ENCODE results near the gene ADGRF3. TPM values are rescaled to one million over a fixed set of nuclear protein-coding genes. Genes with fewer than 3 reads are reported as not detected.

ADGRF3 gene
- total RNA-seq, 1 experiment from 2014 or later, result not detected

DNA sequence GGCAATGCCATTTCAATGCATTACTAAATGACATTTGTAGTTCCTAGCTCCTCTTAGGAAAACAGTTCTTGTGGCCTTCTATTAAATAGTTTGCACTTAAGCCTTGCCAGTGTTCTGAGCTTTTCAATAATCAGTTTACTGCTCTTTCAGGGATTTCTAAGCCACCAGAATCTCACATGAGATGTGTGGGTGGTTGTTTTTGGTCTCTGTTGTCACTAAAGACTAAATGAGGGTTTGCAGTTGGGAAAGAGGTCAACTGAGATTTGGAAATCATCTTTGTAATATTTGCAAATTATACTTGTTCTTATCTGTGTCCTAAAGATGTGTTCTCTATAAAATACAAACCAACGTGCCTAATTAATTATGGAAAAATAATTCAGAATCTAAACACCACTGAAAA, 56.6 kb downstream of the ADGRF3 start:
- DNase-seq (ENCODE audit: low read depth, low spot score) (no peak), ATAC-seq (no peak)
- Histone ChIP-seq H3K36me3 (ENCODE audit: control insufficient read depth, insufficient read depth, low read length) (0 out of 2 replicates have a peak, but pooled peaks cover 3% of the 10 kb centered on the region), H3K27ac (ENCODE audit: low read length) (no peak overlapping the region), H3K4me3 (ENCODE audit: low read depth in 2 of 2, low read length in 2 of 2) (no peak overlapping the region), H3K9me3 (ENCODE audit: control insufficient read depth, insufficient read depth, low read depth, low read length) (no peaks in the 10 kb centered on the region), H3K27me3 (ENCODE audit: control insufficient read depth, insufficient read depth, low read length) (no peaks in the 10 kb centered on the region), H3K4me1 (ENCODE audit: control insufficient read depth, insufficient read depth, low read length) (no peaks in the 10 kb centered on the region)
- ChIA-PET POLR2A (interaction anchor here (0.6 kb wide), 1 partner anchor 51 kb away, joined by 3 read pairs; no protein-coding TSS in a partner anchor), CTCF (no interaction called here)
- in situ Hi-C loops (cut with HindIII; ENCODE audit: low pct_unique_long_range_greater_than_20kb, low sequenced_read_pairs), result no loop called here
- intact Hi-C loops (cut with micrococcal nuclease; ENCODE audit: unreplicated experiment), result no loop called here
- BruUV-seq (replicated peaks), result TSS peak; percentile 58
- TF ChIP-seq, protein P1, sequence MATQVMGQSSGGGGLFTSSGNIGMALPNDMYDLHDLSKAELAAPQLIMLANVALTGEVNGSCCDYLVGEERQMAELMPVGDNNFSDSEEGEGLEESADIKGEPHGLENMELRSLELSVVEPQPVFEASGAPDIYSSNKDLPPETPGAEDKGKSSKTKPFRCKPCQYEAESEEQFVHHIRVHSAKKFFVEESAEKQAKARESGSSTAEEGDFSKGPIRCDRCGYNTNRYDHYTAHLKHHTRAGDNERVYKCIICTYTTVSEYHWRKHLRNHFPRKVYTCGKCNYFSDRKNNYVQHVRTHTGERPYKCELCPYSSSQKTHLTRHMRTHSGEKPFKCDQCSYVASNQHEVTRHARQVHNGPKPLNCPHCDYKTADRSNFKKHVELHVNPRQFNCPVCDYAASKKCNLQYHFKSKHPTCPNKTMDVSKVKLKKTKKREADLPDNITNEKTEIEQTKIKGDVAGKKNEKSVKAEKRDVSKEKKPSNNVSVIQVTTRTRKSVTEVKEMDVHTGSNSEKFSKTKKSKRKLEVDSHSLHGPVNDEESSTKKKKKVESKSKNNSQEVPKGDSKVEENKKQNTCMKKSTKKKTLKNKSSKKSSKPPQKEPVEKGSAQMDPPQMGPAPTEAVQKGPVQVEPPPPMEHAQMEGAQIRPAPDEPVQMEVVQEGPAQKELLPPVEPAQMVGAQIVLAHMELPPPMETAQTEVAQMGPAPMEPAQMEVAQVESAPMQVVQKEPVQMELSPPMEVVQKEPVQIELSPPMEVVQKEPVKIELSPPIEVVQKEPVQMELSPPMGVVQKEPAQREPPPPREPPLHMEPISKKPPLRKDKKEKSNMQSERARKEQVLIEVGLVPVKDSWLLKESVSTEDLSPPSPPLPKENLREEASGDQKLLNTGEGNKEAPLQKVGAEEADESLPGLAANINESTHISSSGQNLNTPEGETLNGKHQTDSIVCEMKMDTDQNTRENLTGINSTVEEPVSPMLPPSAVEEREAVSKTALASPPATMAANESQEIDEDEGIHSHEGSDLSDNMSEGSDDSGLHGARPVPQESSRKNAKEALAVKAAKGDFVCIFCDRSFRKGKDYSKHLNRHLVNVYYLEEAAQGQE (IDR thresholded peaks at IDR 0.05; ENCODE audit: insufficient read depth in 1 of 2, low read depth in 2 of 2, low read length in 1 of 2), result no peak
- TF ChIP-seq TCF7L2 (IDR thresholded peaks at IDR 0.05; ENCODE audit: low read depth, low read length), result no peak
- TF ChIP-seq CTCF (IDR thresholded peaks at IDR 0.05), result no peak
- TF ChIP-seq POLR2AphosphoS5 (IDR thresholded peaks at IDR 0.05; ENCODE audit: low read depth, low read length), result no peak
- no peak for TF ChIP-seq SIN3A (IDR thresholded peaks at IDR 0.05; ENCODE audit: borderline replicate concordance, insufficient read depth, low read depth, low read length)

DNA sequence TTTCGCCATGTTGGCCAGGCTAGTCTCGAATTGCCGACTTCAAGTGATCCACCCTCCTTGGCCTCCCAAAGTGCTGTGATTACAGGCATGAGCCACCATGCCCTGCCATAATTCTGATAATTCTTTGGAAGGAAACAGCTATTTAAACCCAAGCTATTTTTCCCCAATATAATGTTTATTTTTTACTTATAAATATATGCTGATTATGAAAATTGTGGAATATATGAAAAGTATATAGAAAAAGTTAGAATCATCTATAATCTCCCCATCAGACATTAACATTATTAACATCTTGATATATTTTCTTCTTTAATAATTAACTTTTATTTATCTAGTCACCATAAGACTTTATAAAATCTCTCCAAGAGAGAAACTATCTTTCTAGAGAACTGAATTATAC, 60.7 kb downstream of the ADGRF3 start:
- no peaks in the 10 kb centered on the region for H3K9me3 ChIP-seq (ENCODE audit: control insufficient read depth, insufficient read depth, low read depth, low read length)
- TF ChIP-seq SIN3A (IDR thresholded peaks at IDR 0.05; ENCODE audit: borderline replicate concordance, insufficient read depth, low read depth, low read length), result no peak
- no peak for TF ChIP-seq POLR2AphosphoS5 (IDR thresholded peaks at IDR 0.05; ENCODE audit: low read depth, low read length)
- TF ChIP-seq, protein P1 (IDR thresholded peaks at IDR 0.05; ENCODE audit: insufficient read depth in 1 of 2, low read depth in 2 of 2, low read length in 1 of 2), result no peak
- TF ChIP-seq CTCF (IDR thresholded peaks at IDR 0.05), result no peak
- TF ChIP-seq TCF7L2 (IDR thresholded peaks at IDR 0.05; ENCODE audit: low read depth, low read length), result no peak
- BruUV-seq (replicated peaks), result no TSS peak
- in situ Hi-C loops (cut with HindIII; ENCODE audit: low pct_unique_long_range_greater_than_20kb, low sequenced_read_pairs) (no loop called here), intact Hi-C loops (cut with micrococcal nuclease; ENCODE audit: unreplicated experiment) (no loop called here)
- peaks cover 12% of the 10 kb centered on the region for H3K36me3 ChIP-seq (ENCODE audit: control insufficient read depth, insufficient read depth, low read length)
- no peak overlapping the region for H3K27ac ChIP-seq (ENCODE audit: low read length)
- ChIA-PET CTCF (no interaction called here), POLR2A (no interaction called here)
- no peak for DNase-seq (ENCODE audit: low read depth, low spot score)
- H3K27me3 ChIP-seq (ENCODE audit: control insufficient read depth, insufficient read depth, low read length), result no peaks in the 10 kb centered on the region
- H3K4me1 ChIP-seq (ENCODE audit: control insufficient read depth, insufficient read depth, low read length), result no peaks in the 10 kb centered on the region
- no peak for ATAC-seq
- H3K4me3 ChIP-seq (ENCODE audit: low read depth in 2 of 2, low read length in 2 of 2), result no peak overlapping the region
